Articular chondrocyte of knee joint (primary cell): ENCODE results near the gene BPIFB2. TPM values are rescaled to one million over a fixed set of nuclear protein-coding genes. Genes with fewer than 3 reads are reported as not detected.

ENCODE experiments used
- total RNA-seq: library from RNA; depleted of rRNA; stranded (reverse); fragments of >200 nt; gene quantifications from 2 replicates; pipeline ENCODE4 v1.2.3, GENCODE V29; 2012

BPIFB2 gene, protein sequence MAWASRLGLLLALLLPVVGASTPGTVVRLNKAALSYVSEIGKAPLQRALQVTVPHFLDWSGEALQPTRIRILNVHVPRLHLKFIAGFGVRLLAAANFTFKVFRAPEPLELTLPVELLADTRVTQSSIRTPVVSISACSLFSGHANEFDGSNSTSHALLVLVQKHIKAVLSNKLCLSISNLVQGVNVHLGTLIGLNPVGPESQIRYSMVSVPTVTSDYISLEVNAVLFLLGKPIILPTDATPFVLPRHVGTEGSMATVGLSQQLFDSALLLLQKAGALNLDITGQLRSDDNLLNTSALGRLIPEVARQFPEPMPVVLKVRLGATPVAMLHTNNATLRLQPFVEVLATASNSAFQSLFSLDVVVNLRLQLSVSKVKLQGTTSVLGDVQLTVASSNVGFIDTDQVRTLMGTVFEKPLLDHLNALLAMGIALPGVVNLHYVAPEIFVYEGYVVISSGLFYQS
- not detected in 2 replicates for total RNA-seq

DNA sequence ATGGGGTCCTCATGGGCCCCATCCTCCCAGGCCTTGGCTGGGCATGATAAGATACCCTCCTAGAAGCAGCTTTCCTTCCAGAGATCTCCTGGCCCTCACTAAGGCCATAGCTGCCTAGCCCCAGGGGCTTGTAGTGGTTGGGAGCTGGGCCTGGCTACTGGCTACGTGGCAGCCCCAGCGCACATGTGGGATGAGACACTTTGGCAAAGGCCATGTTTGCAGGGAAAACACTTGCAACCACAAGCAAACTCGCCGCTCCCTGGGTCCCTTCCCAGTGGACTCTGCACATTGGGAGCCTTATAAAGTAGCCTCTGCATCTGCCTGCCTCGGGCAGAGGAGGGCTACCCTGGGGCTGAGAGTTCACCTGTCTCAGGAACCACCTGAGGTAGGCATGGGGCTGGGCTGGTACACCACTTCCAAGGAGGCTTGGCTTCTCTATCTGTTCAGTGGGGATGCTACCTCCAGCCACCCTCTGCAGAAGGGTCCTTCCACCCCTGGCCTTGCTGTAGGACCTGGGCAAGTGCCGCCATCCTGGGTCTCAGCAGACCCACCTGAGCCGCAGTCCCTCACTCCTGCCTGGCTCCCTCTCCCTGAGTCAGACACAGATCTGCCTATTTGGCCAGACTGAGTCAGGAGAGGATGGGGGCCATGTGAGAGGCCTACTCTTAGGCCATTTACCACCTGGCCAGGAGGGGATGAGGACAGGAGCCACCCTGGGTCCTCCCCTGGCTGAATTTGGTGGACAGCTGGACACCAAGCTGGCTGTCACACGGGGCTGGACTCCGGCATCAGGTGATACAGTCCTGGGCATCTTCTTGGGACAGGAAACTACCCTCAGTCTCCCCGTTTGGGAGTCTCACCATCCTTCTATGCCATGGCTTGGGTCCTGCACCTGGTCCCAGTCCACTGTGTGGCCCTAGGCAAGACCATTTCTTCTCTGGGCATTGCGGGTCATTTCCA lies at the start of gene BPIFB2:
BPIFB2 (plus strand) TSS at position 329 of the 960 bp plus-strand sequence. CDS start 871 bp downstream, outside the sequence.

DNA sequence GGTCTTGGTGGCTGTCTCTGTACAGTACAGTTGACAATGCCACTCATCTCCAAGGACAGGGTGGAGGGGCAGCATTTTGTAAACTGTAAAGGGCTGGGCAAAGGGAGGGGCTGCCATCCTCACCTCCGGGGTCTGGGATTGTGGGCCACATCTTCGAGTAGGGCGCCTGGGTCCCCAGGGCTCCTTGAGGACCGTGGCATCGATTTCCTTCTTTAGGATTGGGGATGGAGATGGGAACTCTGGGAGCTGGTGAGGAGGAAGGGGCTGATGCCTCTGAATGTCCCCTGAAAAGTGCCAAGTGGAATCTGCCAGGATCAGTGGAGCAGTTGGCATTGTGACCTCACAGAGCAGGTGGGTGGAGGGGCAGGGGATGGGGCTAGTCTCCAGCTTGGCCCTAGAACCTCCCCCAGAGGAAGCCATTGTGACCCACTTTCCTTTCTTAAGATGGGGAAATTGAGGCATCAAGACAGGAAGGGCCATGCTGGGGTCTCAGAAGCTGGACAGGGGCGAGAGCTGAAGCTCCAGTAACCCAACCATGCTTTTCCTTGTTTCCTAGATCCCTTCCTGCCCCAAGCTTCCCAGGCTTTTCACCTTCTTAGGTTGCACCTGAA lies 3.3 kb upstream of the BPIFB2 start, which contains the start of gene SUN5:
SUN5 (minus strand) TSS at position 293 of the 611 bp plus-strand sequence; CDS start at position 200, 93 bp downstream.

DNA sequence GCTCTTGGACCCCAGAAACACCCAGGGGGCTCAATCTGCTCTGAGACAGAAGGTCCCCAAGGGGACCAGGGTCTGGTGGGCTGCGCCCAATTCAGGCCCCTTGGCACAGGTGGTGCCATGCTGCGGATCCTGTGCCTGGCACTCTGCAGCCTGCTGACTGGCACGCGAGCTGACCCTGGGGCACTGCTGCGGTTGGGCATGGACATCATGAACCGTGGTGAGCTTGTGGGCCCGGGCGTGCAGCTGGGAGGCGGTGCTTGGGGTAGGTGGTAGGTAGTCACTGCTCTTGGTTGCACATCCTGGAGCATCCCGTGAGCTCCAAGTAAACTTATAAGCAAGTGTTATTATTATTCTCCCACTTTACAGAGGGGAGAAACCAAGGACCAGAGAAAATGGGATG lies 24.0 kb downstream of the BPIFB2 start, which contains the start of gene BPIFB6:
BPIFB6 (plus strand) TSS at position 118 of the 400 bp plus-strand sequence; CDS start at position 118, 0 bp downstream.

DNA sequence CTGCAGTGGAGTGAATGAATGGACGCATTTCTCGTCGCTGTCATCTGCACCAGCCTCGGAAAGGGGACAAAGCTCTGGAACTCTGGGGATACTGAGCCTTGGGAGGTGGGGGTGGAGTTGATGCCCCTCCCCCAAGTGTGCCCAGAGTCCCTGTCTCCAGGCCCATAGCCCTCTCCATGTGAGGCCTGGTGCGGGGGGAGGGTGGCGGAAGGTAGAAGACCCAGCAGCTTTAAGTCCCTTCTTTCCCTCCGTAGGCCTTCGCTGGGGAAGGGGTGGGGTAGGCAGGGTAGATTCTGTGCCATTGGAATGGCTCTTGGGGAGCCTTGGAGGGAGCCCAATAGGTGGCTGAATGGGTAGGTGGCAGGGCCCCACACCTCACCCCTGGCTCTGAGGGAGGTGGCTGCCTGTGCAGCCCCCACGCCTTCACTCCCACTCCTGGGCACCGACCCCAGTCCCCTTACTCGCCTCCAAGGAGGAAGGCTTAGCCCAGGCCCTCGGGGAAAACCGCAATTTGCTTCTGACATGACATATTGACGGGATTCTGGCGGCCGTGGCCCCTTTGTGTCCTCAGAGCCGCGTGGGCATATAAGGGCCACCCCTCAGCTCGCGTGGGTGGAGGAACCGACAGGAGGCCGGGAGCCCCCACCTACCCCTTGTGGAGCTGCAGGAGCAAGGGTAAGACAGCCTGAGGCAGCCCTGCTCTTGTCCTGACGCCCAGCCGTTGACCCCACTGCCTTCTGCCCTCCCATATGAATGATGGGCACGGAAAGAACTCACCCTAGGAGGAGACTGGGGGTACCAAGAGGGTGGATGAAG lies 46.0 kb downstream of the BPIFB2 start, which contains the start of gene BPIFB3:
BPIFB3 (plus strand) TSS at position 613 of the 816 bp plus-strand sequence. CDS start 1,533 bp downstream, outside the sequence.

Other genes with a start within 250 kb of the BPIFB2 start
- 1.8 and 2.0 TPM in 2 replicates for gene DNMT3B, start 245.3 kb upstream of the BPIFB2 start, total RNA-seq
- gene MAPRE1, start 187.8 kb upstream of the BPIFB2 start, total RNA-seq, result 80.1 and 83.6 TPM in 2 replicates
- 0.22 TPM in 1 of 2 replicates, not detected in the other for gene EFCAB8, start 148.8 kb upstream of the BPIFB2 start, total RNA-seq
- gene SUN5, start 3.3 kb upstream of the BPIFB2 start, total RNA-seq, result not detected in 2 replicates
- not detected in 2 replicates for gene BPIFB6, start 23.9 kb downstream of the BPIFB2 start, total RNA-seq
- not detected in 2 replicates for gene BPIFB3, start 46.2 kb downstream of the BPIFB2 start, total RNA-seq
- not detected in 2 replicates for gene BPIFB4, start 71.9 kb downstream of the BPIFB2 start, total RNA-seq
- not detected in 2 replicates for gene BPIFA2, start 160.5 kb downstream of the BPIFB2 start, total RNA-seq
- gene BPIFA3, start 209.6 kb downstream of the BPIFB2 start, total RNA-seq, result not detected in 2 replicates
- gene BPIFA1, start 228.3 kb downstream of the BPIFB2 start, total RNA-seq, result not detected in 2 replicates